Posterior cingulate gyrus (tissue), 11 donors: ENCODE results near the gene WFDC9.
"Not testable (repeated sequence)": the region's sequence is repeated elsewhere in the genome, so short reads cannot be mapped to it uniquely, and the experiment has no call there.

Experiments
- DNase-seq, 10 donors: peaks; one replicate each; pipeline versions ENCODE4 v3.0.0 to v3.0.0-alpha.2; 2020 to 2021; ENCODE audit warnings: mixed read lengths in 3 of 10
- intact Hi-C: fragments of 100-400 bp; cut with DNase I; formaldehyde crosslinking; loops from one replicate; pipeline ENCODE4 v1.15.1; 2023

WFDC9 gene

GRCh38 chr20:45593498-45593897 lies 37.6 kb downstream of the WFDC9 start:
- DNase-seq = no peak
- intact Hi-C loops = loop anchor here (2.0 kb wide), 1 partner anchor 177 kb away; no protein-coding TSS in a partner anchor

- intact Hi-C loops = loop anchor here (2.0 kb wide), 1 partner anchor 178 kb away; no protein-coding TSS in a partner anchor
- no peak for DNase-seq
These were observed 38.4 kb downstream of the WFDC9 start for GRCh38 chr20:45592574-45593189.

DNA sequence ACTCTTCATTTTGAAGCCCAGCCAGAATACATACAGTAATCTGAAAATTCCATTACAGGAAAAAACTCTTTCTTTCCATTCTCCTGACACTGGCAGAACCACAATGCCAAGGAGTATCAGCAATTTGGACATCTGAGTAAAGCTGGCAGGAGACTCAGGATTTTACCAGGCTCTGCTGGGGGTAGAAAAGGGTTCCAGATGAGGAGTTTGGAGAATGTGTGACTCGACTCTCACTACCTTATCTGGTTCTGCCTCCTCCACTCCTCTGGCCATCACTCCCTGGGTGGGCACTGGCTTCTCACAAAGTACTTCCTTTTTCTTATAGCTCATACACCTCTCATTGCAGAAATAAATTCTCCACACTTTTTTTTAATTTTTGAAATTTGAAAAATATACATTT lies 41.4 kb downstream of the WFDC9 start:
- intact Hi-C loops = no loop called here
- DNase-seq = no peak

GRCh38 chr20:45588800-45589199 lies 42.3 kb downstream of the WFDC9 start:
- intact Hi-C loops = no loop called here

DNA sequence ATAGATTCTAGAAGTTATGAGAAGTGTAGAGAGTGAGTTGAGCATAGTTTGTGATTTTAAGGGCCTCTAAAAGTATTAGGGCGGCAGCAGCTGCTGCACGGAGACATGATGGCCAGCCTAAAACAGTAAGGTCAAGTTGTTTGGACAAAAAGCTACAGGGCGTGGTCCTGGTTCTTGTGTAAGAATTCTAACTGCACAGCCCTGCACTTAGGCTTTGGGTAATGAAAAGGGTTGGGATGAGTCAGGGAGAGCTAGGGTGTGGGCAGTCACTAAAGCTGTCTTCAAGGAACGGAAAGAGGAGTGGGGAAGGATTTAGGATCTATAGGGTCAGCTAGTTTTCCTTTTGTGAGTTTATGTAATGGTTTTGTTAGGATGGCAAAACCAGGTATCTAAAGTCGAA lies 45.1 kb downstream of the WFDC9 start:
- DNase-seq, intact Hi-C loops: not testable (repeated sequence)

More at GRCh38 chr20:45588800-45589199, 42.3 kb downstream of the WFDC9 start:
- DNase-seq = no peak

DNA sequence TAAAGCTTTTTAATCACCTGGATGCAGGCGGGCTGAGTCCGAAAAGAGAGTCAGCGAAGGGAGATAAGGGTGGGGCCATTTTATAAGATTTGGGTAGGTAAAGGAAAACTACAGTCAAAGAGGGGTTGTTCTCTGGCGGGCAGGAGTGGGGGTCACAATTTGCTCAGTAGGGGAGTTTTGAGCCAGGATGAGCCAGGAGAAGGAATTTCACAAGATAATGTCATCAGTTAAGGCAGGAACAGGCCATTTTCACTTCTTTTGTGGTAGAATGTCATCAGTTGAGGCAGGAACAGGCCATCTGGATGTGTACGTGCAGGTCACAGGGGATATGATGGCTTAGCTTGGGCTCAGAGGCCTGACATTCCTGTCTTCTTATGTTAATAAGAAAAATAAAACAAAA lies 46.8 kb downstream of the WFDC9 start:
- DNase-seq, intact Hi-C loops: not testable (repeated sequence)

GRCh38 chr20:45583502-45583901 lies 47.6 kb downstream of the WFDC9 start:
- DNase-seq = no peak
- intact Hi-C loops = no loop called here

DNA sequence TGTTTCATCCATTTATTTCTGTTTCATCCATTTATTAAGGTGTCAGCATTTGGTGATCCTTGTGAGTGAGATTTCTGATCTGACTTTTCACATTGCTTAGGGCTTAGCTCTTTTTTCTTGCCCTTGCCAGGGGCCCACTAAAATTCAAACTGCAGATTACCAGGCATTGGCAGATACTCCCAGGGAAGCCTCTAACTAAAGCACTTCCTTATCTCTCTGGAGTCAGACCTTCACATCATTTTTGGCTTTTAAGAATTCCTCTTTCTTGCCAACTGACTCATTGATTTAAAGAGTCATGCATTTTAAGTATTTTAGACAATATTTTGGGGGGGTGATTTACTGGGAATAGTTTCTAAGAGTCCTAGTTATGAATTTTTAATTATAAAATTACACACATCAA lies 49.4 kb downstream of the WFDC9 start:
- DNase-seq = no peak
- intact Hi-C loops = no loop called here

GRCh38 chr20:45579184-45579583 lies 51.9 kb downstream of the WFDC9 start, which contains the start of gene WFDC8:
Gene WFDC8, minus strand, starts transcription at chr20:45579284. Its CDS starts 37 bp downstream, at chr20:45579247.
- no peak for DNase-seq
- intact Hi-C loops = no loop called here

DNA sequence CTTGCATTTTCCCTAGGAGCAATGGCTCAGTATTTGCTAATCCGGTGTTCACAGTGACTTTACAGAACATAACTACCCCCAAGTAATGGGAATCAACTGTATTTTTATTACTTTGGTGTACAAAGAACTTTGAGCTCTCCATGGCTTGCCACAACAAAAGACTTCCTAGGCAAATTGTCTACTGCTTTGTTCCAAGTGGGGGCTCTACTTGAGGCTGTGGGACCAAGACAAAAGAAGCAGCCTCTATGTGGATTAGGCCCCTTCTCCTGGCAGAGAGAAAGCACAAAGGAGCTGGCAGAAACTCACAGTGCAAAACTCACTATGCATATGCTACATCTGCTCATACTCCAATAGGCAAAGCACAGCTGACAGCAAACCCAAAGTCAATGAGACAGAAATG lies 52.9 kb downstream of the WFDC9 start:
- DNase-seq = no peak
- intact Hi-C loops = no loop called here

DNA sequence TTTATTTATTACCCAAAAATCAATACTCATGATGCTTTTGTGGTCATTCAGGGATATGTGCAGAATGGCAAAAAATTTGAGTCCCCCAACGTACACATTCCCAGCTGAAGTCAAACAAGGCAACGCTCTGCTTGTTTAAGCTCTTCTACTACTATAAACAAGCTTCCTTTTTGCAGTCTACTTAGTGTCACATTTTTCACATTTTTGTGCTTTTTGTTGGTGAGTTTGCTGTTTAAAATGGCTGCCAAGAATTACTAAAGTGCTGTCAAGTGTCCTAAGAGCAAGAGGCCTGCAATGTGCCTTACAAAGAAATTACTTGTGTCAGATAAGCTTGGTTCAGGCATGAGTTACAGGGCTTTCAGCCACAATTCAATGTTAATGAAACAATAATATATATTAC lies 54.1 kb downstream of the WFDC9 start:
- DNase-seq = no peak
- intact Hi-C loops = no loop called here

GRCh38 chr20:45575931-45576330 lies 55.2 kb downstream of the WFDC9 start:
- intact Hi-C loops = no loop called here
- no peak for DNase-seq

- intact Hi-C loops, DNase-seq: not testable (repeated sequence)
These were observed 61.4 kb downstream of the WFDC9 start for GRCh38 chr20:45569650-45570049.

DNA sequence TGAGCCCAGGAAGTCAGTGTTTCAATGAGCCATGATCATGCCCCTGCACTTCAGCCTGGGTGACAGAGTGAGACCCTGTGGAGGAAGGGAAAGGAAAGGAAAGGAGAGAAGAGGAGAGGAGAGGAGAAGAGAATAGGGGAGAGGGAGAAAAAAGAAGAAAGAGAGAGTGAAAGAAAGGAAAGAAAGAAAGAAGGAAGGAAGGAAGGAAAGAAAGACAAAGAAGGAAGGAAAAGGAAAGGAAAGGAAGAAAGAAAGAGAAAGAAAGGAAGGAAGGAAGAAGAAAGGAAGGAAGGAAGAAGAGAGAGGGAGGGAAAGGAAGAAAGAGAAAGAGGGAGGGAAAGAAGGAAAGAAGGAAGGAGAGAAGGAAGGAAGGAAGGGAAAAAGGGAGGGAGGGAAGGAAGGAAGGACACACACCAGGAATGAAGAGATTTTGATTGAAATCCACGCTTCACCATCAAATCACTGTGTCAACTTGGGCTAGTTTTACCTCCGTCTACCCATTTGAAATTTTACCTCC lies 66.3 kb downstream of the WFDC9 start:
- no peak for DNase-seq
- intact Hi-C loops = no loop called here
